Brain pericyte (primary cell): Measurements from ENCODE around the gene AIMP1.
"Not testable (repeated sequence)": the region's sequence is repeated elsewhere in the genome, so short reads cannot be mapped to it uniquely, and the experiment has no call there.

Experiments
- DNase-seq: peaks from one replicate; pipeline ENCODE4 v3.0.0-alpha.2; 2012; ENCODE audit warnings: low read depth, low spot score

Gene AIMP1

DNA sequence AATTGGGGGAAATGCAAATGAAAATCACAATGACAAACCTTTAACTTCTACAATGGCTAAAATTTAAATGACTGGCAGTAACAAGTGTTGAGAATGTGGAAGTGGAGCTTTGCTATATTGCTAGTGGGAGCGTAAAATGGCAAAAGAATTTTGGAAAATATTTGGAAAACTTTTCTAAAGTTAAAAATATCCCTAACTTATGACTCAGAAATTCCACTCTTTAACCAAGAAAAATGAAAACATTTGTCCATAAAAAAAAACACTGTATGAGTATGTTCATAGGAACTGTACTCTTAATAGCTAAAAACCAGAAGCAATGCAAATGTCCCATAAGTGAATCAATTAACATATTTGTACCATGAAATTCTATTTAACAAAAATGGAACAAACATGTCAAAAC lies 4.0 kb upstream of the AIMP1 start:
- DNase-seq: no peak

DNA sequence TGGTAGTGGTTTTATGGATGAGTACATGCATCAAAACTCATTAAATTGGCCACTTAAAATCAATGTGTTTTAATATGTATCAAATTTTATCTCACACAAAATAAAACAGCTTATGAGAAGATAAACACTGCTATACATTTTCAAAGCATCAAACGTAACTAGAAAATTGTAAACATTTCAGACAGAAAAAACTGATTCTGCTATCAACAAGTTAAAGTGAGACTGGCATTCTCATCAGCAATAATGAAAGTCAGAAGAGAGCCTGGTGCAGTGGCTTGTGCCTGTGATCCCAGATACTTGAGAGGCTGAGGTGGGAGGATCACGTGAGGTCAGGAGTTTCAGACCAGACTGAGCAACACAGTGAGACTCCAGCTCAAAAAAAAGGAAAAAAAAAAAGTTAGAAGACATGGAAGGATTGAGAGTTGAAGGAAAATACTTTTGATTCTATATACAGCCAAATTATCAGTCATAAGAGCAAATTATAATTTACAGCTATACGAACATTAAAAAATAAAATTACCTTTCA lies 3.3 kb upstream of the AIMP1 start:
- DNase-seq: no peak

DNA sequence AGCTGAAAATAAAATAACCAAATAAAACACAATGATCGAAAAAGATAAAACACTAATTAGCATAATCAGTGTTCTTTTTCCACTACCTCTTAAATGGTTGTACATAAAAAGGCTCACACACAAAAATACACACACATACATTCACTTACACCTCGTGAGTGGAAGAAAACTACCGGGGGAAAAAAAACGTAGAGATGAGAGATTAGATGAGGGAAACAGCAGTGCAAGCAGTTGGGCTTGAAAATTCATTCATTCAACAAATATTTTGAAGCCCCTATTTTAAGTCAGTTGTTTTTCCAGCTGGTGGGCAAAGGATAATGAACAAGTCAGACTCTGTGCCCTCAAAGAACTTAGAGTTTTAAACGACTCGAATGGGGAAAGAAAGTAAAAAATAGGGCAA lies 1.4 kb upstream of the AIMP1 start:
- no peak for DNase-seq

DNA sequence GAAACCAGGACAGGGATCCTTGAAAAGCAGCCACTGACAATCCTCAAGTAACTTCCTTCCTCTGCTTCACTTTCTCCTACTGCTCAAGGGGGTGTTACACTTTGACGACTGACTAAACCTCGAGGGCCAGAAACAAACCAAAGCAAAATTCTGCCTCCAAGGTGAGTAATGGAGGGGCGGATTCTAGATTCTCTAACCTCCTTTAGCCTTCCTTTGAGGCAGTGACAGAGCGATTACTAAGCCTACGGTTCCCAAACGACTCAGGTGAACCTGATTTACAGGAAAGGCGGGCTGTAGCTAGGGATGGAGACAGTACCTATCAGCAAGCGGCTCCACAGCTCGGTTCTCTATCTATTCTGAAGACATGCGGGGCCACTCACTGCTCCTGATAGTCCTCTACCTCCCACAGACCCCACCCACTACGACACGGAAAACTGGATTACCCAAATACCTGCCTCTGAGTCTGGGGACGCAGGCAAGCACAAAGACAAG lies 828 bp upstream of the AIMP1 start:
- DNase-seq: no peak

DNA sequence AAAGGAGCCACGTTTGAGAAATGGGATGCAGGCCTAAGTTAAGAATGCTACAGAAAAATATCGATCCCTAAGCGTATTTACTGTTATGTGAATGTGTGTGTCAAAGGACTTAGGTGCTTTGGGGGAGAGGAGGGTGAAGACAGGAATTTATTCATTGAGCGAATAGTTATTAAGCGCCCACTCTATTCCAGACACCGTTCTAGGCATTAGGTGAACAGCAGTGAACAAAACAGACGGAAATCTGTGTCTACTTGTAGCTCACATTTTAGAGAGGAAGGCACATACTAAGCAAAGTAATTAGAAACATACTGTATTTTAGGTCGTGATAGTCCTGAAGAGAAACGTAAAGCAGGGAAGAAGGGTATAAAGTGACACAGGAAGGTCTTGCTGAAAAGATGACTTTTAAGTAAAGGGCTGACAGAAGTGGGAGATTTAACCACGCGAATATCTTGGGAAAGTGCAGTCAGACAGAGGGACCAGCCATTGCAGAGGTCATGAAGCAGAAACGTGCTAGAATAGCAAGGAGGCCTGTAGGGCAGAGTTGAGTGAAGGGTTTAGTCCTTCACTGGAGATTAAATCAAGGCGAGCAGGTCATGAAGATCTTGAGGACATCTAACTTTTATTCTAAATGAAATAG lies 541 bp downstream of the AIMP1 start:
- no peak for DNase-seq

DNA sequence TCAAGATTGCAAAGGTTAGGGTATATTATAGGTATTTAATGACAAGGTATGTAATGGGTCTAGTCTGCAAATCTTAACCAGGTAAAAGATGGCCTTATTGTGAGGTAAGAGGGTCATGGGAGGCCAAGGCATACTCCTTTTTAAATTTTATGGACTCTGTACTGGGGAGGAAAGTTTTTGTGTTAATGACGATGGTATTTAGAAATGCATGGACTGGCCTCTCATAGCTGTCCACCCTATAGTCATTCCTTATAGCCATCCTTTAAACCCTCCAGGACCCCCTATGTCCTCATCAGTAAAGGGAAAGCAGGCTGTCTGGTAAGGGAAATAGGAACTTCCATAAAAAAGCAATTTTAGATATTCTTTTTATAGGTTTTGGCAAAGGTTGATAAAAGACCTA lies 1.5 kb downstream of the AIMP1 start:
- DNase-seq: no peak

DNA sequence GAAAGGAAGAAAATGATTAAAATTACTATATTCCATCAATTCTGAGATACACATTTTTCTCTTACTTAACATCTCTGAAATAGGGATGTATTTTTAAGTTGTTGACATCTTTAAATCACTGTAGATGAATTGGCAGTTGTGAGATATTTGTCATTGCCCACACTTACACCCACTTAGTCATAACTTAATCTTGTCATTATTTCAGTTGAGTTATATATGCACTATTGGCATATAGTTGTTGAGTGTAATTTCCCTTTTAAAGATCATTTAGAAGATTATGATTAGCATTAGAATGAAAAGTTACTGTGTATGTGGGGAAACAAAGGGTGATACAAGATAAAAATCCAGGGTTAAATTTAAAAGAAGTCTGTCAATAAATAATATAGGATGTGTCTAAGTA lies 2.2 kb downstream of the AIMP1 start:
- DNase-seq: no peak

DNA sequence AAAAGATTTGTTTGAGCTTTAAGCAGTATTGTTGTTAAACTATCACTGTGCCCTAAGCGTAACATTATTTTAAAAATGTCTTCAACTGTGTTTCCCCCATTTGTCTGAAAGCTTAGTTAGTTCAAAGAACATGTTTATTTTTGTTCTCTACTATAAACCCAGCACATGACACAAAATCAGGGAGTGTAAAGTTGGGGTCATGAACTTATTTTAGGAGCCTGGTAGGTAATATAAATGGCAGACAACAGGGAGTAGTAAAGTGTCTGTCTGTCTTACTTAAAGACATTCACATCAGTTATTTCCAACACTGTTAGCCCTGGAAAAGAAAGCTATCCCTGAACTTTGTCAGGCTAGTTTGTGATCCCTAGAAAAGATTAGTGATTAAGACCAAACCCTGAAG lies 3.9 kb downstream of the AIMP1 start:
- DNase-seq: no peak

DNA sequence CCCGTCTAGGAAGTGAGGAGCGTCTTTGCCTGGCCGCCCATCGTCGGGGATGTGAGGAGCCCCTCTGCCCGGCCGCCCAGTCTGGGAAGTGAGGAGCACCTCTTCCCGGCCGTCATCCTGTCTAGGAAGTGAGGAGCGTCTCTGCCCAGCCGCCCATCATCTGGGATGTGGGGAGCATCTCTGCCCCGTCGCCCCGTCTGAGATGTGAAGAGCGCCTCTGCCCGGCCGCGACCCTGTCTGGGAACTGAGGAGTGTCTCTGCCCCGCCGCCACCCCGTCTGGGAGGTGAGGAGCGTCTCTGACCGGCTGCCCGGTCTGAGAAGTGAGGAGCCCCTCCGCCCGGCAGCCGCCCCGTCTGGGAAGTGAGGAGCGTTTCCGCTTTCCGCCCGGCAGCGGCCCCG lies 4.8 kb downstream of the AIMP1 start:
- DNase-seq: not testable (repeated sequence)

DNA sequence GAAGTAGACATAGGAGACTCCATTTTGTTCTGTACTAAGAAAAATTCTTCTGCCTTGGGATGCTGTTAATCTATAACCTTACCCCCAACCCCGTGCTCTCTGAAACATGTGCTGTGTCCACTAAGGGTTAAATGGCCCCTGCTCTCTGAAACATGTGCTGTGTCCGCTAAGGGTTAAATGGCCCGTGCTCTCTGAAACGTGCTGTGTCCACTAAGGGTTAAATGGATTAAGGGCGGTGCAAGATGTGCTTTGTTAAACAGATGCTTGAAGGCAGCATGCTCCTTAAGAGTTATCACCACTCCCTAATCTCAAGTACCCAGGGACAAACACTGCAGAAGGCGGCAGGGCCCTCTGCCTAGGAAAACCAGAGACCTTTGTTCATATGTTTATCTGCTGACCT lies 5.5 kb downstream of the AIMP1 start:
- DNase-seq: not testable (repeated sequence)

DNA sequence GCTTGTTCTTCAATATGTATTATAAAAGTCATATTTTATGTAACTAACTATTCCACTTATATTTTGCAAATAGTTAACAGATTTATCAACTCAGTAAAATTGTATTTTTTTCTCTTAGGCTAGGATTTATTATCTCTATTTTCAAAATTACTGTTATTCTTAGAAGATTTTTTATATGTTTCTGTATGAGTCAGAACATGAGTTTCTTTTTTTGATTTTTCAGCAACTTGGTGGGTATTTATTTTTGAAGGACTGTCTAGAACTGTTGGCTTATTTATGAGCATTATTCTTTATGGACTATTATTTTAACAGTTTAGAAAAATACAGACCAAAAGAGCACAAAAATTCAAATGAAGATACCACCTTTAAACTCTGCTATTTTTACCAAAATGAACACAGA lies 6.8 kb downstream of the AIMP1 start:
- DNase-seq: no peak

DNA sequence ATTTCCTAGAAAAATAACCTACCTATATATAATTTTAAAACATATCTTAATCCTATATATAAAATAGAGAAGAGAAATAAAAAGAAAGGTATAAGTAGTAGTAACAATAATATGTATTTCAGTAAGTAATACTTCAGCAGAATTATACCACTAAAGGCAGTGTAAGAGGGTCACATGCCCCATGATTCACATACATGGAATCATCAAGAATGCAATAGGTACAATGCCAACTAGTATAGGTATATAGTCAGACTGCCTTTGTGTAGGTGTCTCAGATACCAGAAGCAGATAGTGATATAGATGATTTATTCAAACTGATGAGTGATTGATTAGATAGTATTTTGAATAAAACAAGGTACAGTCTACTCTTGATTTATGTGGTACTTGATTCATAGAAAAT lies 9.4 kb downstream of the AIMP1 start:
- no peak for DNase-seq

DNA sequence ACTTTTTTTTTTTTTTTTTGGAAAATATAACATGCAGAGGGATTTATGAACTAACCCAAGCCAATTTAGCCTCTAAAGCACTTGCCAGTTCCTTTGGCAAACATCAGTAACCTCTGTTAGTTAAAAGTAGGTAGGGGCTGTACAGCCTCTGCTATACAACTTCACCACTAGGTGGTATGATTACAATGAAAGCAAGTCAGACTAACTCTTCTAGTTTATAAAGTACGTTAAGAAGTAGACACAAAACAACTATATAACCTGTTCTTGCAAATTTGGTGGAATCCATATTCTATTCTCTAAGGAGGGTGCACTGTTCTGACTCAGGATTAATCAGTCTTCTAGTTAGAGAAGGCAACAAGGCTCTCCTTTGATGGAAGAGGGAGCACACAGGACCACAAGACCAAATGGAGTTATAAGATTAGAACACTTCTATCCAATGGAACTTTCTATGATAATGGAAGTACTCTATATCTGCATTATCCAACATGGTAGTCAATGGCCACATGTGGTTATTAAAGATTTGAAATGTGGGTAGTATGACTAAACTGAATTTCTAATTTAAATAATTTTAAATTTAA lies 12.8 kb downstream of the AIMP1 start:
- DNase-seq: no peak

DNA sequence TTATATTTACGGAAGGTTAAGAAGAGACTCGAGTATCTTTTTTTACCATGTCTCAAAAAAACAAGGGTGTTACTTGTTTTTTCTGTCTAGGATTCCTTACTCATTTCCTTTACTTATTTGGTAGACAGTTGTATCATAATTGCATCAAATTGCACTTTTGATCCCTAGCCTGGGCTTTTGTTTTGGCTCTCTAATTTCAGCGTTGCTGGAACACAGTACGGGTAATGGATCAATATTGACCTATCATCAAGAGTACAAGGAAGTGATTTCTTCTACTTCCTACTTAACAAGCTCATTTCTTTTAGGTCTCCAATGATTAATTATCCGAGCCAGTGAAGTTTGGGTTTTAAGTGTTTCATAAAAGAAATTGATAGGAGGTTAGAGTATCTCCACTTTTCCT lies 16.8 kb downstream of the AIMP1 start:
- no peak for DNase-seq

DNA sequence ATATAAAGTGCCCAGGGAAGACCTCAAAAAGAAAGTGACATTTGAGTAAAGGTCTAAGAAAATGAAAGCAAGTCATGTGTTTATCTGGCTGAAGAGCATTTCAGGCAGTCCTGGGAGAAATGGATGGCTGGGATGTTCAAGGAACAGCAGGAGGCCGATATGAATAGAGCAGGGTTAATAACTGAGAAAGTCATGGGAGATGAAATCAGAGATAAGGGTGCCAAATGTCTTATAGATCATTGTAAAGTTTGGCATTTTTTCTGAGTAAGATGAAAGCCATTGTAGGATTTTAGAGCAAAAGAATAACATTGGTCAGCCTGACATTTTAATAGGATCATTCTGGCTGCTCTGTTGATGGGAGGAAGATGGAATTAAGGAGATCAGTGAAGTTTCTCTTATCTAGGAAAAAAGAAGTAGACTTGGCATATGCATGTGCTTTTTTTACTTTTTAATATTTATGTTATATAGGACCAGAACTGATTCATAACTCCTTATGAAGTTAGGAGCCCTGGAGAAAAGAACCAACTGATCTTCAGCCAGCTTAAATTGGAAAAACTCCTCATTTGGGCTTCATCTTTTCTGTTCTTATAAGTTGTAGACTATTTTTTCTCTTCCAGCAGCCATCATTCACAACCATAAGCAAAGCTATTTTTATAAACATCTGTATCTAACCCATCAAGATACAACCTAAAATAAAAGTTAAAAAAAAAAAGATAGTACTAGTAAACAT lies 18.6 kb downstream of the AIMP1 start:
- DNase-seq: no peak

DNA sequence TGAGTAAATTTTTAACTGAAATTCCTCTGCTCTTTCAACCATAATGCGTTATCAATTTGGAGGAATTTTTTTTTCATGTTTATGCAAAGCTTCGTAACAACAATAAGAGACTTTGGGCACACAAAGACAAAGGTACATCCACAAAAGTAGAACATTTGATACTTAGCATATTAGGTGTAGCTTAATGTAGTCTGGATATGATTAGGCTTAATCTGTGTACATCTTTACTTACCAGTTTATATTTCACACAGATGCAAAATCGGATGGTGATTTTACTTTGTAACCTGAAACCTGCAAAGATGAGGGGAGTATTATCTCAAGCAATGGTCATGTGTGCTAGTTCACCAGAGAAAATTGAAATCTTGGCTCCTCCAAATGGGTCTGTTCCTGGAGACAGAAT lies 20.3 kb downstream of the AIMP1 start:
- DNase-seq: no peak

DNA sequence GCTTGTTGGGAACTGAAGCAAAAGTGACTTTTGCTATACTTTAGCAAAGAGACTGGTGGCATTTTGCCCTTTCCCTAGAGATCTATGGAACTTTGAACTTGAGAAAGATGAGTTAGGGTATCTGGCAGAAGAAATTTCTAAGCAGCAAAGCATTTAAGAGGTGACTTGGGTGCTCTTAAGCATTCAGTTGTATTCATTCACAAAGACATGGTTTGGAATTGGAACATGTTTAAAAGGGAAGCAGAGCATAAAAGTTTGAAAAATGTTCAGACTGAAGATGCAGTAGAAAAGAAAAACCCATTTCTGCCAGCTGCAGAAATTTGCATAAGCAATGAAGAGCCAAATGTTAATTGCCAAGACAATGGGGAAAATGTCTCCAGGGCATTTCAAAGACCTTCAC lies 21.6 kb downstream of the AIMP1 start:
- no peak for DNase-seq

DNA sequence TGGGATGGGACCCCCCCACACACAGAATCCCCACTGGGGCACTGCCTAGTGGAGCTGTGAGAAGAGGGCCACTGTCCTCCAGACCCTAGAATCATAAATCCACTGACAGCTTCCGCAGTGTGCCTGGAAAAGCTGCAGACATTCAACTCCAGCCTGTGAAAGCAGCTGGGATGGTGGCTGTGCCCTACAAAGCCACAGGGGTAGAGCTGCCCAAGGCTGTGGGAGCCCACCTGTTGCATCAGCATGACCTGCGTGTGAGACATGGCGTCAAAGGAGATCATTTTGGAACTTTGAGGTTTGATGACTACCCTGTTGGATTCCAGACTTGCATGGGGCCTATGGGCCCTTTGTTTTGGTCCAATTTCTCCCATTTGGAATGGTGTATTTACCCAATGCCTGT lies 22.3 kb downstream of the AIMP1 start:
- no peak for DNase-seq

DNA sequence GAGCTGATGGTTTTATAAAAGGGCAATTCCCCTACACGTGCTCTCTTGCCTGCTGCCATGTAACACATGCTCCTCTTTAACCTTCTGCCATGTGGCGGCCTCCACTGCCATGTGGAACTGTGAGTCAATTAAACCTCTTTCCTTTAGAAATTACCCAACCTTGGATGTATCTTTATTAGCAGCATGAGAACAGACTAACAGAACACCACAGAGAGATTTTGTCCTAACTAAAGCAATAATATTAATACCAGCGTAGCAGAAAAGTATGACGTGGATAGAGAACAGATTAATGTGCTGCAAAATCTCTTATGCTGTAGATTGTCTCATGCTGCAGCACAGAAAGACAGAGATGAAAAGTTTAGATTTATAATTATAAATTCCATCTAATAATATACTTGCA lies 23.1 kb downstream of the AIMP1 start:
- no peak for DNase-seq

DNA sequence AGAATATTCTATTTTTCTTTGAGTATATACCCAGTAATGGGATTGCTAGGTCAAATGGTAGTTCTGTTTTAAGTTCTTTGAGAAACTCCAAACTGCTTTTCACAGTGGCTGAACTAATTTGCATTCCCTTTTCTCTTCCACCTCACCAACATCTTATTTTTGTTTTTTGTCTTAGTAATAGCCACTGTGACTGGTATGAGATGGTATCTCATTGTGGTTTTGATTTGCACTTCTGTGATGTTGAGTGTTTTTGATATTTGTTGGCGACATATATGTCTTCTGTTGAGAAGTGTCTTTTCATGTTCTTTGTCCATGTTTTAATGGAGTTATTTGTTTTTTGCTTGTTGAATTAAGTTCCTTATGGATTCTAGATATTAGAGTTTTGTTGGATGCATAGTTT lies 24.4 kb downstream of the AIMP1 start:
- no peak for DNase-seq

DNA sequence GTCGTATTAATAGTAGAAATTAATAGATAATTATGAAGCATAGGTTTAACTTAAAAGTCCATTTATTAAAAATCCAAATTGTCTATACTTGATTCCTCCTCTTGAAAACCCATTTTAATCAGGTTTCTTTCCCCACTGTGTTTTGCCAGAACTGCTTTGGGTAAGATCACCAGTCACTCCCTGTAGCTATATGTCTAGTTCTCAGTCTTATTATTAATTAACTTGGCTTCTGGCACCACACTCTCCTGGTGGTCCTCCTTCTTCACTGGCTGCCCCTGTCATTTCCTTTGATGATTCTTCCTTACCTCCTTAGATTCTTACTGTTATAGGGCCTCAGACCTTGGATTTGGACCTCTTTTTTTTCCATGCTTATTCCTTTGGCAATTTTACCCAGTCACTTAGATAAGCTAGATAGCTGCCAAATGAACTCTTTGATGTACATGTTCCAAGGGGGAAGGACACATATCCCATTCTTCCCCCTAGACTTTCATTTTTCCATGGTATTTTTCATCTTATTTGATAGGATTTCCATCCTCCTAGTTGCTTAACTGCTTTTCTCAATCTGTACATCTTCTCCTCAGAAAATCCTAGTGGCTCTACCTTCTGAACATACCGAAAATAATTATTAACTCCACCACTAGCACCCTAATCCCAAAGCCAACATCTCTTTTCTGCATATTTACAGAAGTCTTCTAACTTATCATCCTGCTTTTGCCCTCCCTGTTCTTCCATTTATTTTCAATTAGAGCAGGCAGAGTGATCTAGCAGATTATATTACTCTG lies 27.7 kb downstream of the AIMP1 start:
- no peak for DNase-seq

DNA sequence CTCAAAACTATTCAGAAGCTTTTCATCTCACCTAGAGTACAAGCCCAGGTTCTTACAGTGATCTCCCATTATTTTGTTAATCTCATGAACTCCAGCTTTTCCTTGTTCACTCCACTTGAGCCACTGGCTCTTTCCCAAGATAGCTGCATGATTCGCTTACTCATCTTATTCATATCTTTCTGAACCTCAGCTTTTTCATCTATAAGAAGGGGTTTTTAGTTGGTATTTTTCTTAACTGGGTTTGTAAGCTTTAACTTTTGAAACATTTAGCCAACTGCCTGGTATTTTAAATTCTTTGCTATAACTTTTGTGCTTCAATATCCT lies 28.3 kb downstream of the AIMP1 start:
- DNase-seq: no peak
